RWPE1 (cell line): ENCODE data around the gene PTGES2.

Experiments
- CTCF ChIA-PET: fragments of 350-600 bp; sonication (Branson Sonifier 250); formaldehyde crosslinking; extraction: SDS; loops from one replicate; lab custom pipeline; 2021; lab: Yijun Ruan, JAX
- POLR2A ChIA-PET: fragments of 400-600 bp; formaldehyde crosslinking; extraction: SDS; loops from one replicate; lab custom pipeline; 2020; ENCODE audit warnings: antibody characterized with exemption; ENCODE audit not compliant: low non-redundant PET; lab: Yijun Ruan, JAX
- DNase-seq: peaks from one replicate; pipeline ENCODE4 v3.0.0; 2012; ENCODE audit warnings: low spot score
- H3K27ac ChIP-seq: fragments of 450-650 bp; 2 replicates; pipeline ENCODE4 v1.5.1; 2017
- CTCF ChIP-seq: fragments of 450-650 bp; conservative IDR thresholded peaks from 2 replicates; pipeline ENCODE4 v1.5.1; 2017; ENCODE audit warnings: low read depth, mild to moderate bottlenecking

PTGES2 gene

GRCh38 chr9:128146591-128147120 is 19.1 kb upstream of the PTGES2 start:
- POLR2A ChIA-PET = no interaction called here
- DNase-seq = no peak
- CTCF ChIA-PET = interaction anchor here (0.5 to 1.1 kb wide), 2 partner anchors 10 to 29 kb away, joined by 3 to 4 read pairs; no protein-coding TSS in a partner anchor
- no peak overlapping the region for H3K27ac ChIP-seq
- TF ChIP-seq CTCF = no peak

GRCh38 chr9:128145951-128146351 is 18.4 kb upstream of the PTGES2 start:
- ChIA-PET CTCF (interaction anchor here (1.0 to 1.1 kb wide), 2 partner anchors 9 to 28 kb away, joined by 4 read pairs; no protein-coding TSS in a partner anchor), POLR2A (interaction anchor here (0.7 to 1.3 kb wide), 3 partner anchors 14 to 17 kb away, joined by 3 to 5 read pairs (median 5); partner anchors contain the start of gene BBLN)
- no peak for DNase-seq
- no peak overlapping the region for H3K27ac ChIP-seq
- TF ChIP-seq CTCF = no peak

GRCh38 chr9:128145536-128145935 is 18.0 kb upstream of the PTGES2 start:
- ChIA-PET POLR2A (interaction anchor here (0.7 to 1.3 kb wide), 3 partner anchors 14 to 17 kb away, joined by 3 to 5 read pairs (median 5); partner anchors contain the start of gene BBLN), CTCF (interaction anchor here (0.6 to 1.1 kb wide), 3 partner anchors 9 to 28 kb away, joined by 4 to 8 read pairs (median 4); no protein-coding TSS in a partner anchor)
- no peak for TF ChIP-seq CTCF
- H3K27ac ChIP-seq = no peak overlapping the region
- peak; percentile 81 for DNase-seq

- ChIA-PET CTCF (interaction anchor here (0.6 to 1.0 kb wide), 2 partner anchors 26 to 27 kb away, joined by 4 to 8 read pairs; no protein-coding TSS in a partner anchor), POLR2A (interaction anchor here (1.3 kb wide), 1 partner anchor 16 kb away, joined by 5 read pairs; no protein-coding TSS in a partner anchor)
- H3K27ac ChIP-seq = peak overlapping the region; percentile 66
- no peak for TF ChIP-seq CTCF
- no peak for DNase-seq
Observed at GRCh38 chr9:128144239-128145181, 17.0 kb upstream of the PTGES2 start.

- peak overlapping the region; percentile 66 for H3K27ac ChIP-seq
- DNase-seq = no peak
- TF ChIP-seq CTCF = no peak
- ChIA-PET POLR2A (no interaction called here), CTCF (no interaction called here)
Observed at GRCh38 chr9:128143525-128144238, 16.2 kb upstream of the PTGES2 start.
